ENCODE measurements around the gene UQCRH.
"Not testable (repeated sequence)": the region's sequence is repeated elsewhere in the genome, so short reads cannot be mapped to it uniquely, and the experiment has no call there.

Gene UQCRH

GRCh38 chr1:46334030-46334384 is 30.5 kb downstream of the UQCRH start:
- no peak for DNase-seq

GRCh38 chr1:46335081-46335480 is 31.6 kb downstream of the UQCRH start:
- DNase-seq, result no peak

- not testable (repeated sequence) for DNase-seq
These were observed 33.9 kb downstream of the UQCRH start for GRCh38 chr1:46337409-46337808.

- peak; percentile 87 to 95 for DNase-seq
These were observed 37.1 kb downstream of the UQCRH start, which contains the start of gene NSUN4 for GRCh38 chr1:46340404-46341221. Gene NSUN4, plus strand, starts transcription at chr1:46340807. Its CDS starts 20 bp downstream, at chr1:46340827.

- DNase-seq, result no peak
These were observed 38.0 kb downstream of the UQCRH start for GRCh38 chr1:46341222-46342083.

GRCh38 chr1:46342084-46342656 is 38.7 kb downstream of the UQCRH start:
- no peak for DNase-seq

- DNase-seq, result no peak
These were observed 39.3 kb downstream of the UQCRH start for GRCh38 chr1:46342677-46343350.

GRCh38 chr1:46343351-46343695 is 39.8 kb downstream of the UQCRH start:
- no peak for DNase-seq

GRCh38 chr1:46343705-46344104 is 40.2 kb downstream of the UQCRH start:
- DNase-seq, result no peak

- DNase-seq, result no peak
These were observed 41.0 kb downstream of the UQCRH start for GRCh38 chr1:46344481-46344880.

- no peak for DNase-seq
These were observed 41.8 kb downstream of the UQCRH start for GRCh38 chr1:46345281-46345680.

GRCh38 chr1:46352363-46352762 is 48.9 kb downstream of the UQCRH start:
- DNase-seq, result no peak

- DNase-seq, result not testable (repeated sequence)
These were observed 52.4 kb downstream of the UQCRH start for GRCh38 chr1:46355920-46356319.

- no peak for DNase-seq
These were observed 58.7 kb downstream of the UQCRH start for GRCh38 chr1:46362158-46362557.

- no peak for DNase-seq
These were observed 59.6 kb downstream of the UQCRH start for GRCh38 chr1:46363121-46363520.

- DNase-seq, result no peak
These were observed 61.1 kb downstream of the UQCRH start for GRCh38 chr1:46364612-46365011.

GRCh38 chr1:46365796-46366195 is 62.3 kb downstream of the UQCRH start:
- not testable (repeated sequence) for DNase-seq

Measured in bone marrow (tissue), 2 donors.